HS-27A (cell line): ENCODE measurements around the gene KRT33B.
"Not testable (repeated sequence)": the region's sequence is repeated elsewhere in the genome, so short reads cannot be mapped to it uniquely, and the experiment has no call there.

Source experiments
- DNase-seq: peaks from one replicate; pipeline ENCODE4 v3.0.0-alpha.2; 2012; ENCODE audit warnings: low read depth, missing footprints

KRT33B gene

DNA sequence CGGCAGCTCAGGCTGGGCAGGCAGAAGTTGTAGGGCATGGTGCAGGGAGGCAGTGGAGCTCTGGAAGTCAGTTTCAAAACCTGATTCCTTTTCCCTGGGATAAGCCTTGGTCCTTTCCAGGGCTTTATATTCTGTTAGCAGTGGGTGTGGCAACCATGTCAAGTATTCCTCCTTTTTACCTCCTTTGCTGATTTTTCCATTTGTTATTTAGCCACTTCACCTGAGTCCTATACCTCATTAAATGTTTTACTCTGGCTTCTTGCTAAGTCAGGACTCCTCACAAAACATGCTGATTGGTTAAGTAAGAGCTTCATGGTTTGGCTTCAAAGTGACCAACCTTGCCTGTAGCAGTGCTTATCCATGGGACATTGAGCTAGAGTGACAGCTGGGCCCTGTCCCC, at the start of gene KRT33B:
Gene KRT33B, minus strand, starts transcription at position 101 of the 400 bp plus-strand sequence. Its CDS starts 63 bp downstream, at position 38.
- DNase-seq, result no peak

DNA sequence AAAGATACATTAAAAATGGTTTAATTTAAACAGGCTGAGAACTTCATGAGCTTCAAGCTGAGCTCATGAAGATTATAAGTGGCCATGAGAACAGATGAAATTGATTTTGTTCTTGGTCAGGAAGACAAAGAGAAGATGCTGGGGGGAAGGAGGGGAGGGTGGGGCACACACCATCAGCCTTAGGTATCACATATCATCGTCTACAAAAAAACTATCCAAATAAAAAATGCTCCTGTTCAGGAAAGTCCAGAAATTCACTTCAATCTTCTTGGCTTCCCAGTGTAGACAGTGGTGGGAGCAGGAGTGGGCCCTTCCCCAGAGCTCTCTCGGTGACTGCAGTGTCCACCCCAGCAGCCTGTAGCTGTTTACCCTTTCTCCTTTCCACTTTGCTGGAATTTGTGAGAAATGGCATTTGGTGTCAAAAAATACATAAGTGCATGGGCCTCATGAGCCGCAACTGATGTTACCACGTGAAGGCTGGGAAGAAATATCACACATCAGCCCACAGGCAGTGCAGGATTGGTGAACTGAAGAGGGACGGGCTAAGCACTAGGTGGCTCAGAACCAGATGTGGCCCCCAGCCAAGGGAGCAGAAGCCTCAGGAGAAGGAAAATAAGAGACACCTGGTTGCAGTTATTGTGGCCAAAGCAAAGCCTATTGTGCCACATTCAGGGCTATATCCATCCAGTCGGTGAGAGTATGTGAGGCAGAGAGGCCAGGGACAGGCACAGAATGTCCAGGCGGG, 48.7 kb upstream of the KRT33B start:
- DNase-seq, result no peak

DNA sequence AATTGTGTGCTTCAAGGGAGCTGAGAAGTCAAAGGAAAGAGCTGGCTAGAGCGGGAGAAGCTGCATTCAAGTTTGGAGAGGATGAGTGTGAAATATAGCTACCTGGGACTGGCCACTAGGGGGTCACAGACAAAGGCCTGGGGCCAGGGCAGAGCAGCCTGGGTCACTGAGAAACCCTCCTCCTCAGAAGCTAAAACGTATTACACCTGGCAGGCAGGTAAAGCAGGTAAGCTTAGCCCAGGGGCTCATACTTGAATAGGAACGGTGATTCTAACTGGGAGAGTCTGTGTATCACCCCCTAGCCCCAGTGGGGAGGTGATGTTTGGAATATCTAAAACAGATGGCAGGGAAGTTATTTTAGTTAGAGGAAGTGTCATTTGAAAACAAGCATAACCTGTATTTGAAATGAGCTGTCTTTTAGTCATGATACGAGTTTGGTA, 48.0 kb upstream of the KRT33B start:
- DNase-seq, result no peak

DNA sequence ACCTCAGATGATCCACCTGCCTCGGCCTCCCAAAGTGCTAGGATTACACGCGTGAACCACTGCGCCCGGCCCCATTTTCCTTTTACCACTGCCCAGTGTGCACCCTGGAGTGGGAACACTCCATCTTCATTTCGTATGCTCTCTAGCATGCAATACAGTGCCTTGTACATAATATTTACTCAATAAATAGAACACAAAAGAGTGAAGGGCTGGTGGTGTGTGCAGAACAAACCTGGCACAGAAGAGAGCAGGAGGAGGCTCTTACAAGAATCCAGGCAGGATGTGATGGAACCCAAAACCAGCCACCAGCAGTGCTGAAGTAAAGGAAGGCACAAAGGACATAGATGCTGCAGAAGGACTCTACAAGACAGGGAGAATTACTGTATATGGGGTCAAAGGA, 47.5 kb upstream of the KRT33B start:
- DNase-seq, result no peak

DNA sequence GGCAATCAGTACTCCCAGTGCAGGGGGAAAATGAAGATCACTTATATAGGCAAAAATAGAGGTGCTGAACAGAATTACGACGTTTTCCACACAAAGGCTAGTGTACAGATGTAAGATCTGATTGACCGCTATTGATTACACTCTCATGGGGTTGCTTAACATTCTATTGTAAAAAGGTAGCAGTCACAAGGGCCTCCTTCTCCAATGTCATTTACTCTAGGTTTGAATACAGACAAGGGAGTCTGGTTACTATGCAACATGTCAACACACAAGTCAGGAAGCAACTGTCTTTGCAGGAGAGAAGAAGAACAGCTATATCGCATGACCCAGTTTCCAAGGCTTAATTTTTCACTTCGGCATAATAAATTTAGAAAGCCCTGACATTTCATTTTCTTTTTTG, 46.9 kb upstream of the KRT33B start:
- DNase-seq, result no peak

DNA sequence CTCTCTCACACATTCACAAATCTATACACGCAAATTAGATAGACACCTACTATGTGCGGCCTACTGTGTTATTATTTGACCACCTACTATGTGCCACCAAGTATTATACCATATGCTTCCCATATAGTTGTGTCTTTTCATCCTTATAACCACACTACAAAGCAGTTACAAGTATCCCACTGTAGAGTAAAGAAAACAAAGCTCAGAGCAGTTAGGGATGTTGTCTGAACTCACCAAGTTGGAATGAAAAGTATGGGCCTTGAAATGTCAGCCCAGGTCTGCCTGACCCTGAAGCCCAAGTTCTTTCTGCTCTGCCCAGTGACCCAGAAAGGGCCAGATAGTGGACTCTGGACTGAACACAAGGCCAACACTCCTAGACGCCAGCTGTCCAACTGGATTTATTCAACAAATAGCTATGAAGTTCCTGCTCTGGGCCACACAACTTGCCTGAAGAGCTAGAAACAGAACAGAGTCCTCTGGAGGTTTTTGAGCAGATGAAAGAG, 46.3 kb upstream of the KRT33B start:
- DNase-seq, result peak; percentile 38

DNA sequence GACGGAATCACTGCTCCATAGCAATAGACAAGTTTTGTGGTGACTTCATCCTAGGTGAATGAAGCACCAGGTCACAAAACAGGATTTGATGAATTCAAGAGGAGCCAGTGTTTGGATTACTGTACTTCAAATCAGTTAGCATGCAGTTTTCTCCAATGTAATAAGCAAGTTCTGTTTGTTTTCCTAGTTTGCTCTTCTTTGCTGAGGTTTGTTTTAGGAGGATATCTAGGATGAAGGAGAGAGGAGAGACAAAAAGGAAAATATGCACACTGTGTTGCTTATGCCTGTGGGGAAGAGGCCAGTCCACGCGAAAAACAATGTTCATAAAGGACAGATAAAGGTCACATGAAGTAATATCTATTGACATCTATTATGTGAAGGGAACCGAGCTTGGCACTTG, 45.8 kb upstream of the KRT33B start:
- no peak for DNase-seq

DNA sequence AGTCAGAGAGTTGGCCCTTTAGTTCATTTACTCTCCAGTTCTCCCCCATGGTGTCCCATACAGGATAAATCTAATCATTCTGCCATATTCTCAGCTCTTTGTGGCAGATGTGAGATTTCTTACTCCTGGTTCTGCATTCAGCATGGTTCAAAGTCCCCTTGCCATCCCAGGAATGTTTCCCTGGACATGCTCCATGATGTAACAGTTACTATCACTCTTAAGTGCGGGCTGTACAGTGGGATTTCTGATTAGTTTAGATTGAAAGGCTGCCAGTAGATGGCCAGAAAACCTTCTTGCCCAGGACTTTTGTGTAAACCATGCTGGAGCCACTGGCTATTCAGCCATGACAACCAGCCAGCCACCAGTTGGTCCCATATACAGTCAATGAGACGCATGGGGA, 44.4 kb upstream of the KRT33B start:
- DNase-seq, result no peak

DNA sequence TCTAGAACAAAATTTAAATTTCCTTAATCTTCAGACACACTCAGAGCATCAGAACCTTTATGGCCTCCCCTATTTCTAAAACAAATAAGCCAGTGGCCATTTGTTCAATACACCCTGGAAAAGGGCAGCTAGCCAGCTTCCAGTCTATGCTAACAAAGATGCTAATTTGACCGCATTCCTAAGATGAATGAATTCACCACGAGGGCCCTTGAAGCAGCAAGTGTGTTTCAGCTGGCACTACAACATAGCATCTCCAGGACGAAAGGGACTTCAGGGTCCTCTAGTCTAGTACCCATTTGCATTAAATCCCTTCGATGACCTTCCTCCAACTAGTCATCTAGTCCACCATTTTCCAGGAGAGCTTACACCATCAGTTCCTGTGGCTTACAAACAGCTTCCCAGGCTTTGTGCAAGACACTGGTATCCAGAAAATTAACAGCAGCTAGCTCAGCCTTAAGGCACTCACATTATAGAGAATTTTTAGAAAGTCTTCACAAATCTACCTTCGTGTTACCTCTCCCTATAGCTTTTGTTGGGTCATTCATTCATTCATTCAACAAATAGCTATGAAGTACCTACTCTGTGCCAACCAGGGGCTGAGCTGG, 43.8 kb upstream of the KRT33B start:
- no peak for DNase-seq

DNA sequence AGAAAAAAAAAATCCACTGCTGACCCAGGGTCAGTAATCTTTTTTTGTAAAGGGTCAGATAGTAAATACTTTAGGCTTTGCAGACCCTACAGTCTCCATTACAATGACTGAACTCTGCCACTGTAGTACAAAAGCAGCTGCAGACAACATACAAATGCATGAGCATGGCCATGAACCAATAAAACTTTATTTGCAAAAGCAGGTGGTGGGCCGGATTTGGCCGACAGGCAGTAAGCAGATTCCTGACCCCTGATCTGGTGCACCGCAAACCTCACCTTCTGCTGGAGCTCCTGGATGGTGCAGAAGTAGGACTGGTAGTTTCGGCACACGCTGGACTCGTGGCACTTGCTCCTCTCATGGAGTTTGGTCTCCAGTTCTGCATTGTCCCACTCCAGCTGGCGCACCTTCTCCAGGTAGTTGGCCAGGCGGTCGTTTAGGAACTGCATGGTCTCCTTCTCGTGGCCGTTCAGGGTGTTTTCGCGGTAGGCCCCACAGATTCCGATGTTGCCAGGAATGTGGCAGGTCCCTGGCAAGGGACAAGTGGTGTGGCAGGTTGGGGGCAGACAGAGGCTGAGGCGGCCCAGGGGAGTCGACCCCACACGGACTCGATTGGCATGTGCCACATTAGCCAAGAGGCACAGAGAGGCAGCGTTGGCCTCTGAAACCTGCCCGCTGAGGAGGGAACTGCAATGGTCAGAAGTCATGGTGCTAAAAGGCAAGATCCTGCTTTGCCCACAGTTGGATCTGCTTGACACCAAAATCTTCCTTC, 41.6 kb upstream of the KRT33B start:
- DNase-seq, result no peak

DNA sequence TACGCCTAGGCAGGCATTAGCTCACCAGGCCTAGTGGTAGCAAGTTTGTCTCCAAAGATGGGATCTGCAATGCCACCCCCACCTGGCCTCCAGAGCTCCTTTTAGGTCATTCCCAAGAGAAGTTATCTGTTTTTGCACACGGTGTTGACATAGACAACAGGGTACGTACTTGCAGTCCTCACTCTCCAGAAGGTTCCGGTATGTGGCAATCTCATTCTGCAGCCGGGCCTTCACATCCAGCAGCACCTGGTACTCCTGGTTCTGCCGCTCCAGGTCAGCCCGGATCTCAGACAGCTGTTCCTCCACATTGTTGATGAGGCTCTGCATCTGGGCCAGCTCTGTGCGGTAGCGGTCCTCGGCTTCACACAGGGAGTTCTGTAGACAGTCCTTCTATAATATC, 37.6 kb upstream of the KRT33B start:
- no peak for DNase-seq

DNA sequence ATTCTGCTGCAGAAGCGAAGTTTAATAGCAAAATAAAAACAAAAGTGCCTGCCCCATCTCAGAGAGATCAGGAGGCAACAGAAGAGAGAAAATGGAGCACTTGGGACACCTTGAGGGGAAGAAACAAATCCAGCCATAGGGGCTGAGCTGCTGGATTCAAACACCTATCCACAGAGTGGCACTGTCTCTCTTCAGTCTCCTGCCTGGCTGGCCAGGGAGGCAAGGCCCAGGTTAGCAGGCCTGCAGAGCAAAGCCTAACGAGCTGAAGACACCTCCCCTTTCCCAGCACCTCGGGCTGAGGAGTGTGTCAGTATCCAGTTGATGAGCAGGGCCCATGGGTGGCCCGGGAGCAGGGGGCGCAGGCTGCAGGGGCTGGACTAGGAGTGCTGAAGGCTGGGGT, 36.6 kb upstream of the KRT33B start:
- DNase-seq, result no peak

DNA sequence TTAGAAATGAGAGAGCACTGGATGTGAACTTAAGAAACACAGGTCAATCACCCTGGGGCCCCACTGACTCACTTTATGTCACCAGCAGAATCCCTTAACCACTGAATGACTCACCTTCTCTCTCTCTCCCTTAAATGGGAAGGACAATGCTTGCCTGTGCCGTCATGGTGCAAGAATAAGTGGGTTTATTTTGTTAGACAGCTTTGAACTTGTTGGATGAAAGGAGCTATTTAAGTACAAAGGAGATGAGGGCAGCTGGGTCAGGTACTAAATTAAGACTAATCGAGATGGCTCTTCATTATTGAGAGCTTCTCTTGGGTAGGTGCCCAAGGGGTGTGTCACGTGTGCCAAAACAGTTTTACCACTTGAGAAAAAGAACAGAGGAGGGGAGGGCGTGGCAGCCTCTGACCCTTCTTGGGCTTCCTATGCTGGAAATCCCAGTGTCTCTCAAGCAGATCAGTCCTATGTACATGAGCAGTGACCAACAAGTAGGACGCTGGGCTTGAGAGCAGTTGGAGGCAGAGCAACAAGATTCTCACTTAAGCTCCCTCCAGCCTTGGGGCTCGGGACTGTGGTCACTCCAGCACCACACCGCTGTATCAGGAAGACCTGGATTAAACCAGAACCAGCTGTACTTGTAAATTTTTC, 34.5 kb upstream of the KRT33B start:
- peak; percentile 68 for DNase-seq

DNA sequence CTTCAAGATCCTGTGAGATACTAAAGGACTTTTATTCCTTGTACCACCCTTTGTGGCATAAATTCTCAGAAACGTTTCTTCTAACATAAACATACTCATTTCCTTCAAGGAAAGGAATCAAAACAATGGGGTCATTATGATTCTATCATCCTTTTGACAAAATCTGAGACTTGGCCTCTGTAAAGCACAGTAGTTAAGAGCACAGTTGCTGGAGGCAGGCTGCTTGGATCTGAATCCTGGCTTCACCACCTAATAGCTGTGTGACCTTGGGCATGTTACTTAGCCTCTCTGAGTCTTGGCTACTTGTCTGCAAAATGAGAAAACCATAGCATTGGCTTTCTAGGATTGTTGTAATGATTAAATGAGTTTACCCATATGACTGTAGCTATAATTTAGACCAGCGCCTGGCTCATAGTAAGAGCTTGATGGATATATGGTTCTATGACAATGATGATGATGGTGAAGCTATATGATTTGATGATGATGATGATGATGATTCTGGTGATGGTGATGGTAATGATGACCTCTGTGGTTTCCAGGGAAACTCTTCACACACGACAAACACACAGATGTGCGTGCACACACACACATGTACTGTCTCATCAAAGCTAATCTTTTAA, 33.9 kb upstream of the KRT33B start:
- no peak for DNase-seq

DNA sequence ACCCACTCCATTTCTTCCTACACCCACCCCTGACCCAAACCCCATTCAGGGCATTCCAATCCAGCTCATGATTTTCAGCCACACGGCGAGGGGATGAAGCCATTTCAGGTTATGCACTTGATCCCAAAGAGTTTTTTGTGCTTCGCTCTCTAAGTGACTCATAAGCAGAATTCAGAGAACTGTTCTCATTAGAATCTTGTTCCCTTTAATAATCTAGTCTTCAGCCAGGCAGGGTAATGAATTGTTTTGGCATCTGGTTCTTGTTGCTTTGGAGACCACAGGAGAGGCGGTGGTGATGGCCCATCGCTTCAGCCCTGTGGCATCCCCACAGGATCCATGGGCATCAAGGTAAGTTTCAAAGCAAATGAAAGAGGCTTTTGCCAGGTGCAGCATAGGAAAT, 32.5 kb upstream of the KRT33B start:
- no peak for DNase-seq

DNA sequence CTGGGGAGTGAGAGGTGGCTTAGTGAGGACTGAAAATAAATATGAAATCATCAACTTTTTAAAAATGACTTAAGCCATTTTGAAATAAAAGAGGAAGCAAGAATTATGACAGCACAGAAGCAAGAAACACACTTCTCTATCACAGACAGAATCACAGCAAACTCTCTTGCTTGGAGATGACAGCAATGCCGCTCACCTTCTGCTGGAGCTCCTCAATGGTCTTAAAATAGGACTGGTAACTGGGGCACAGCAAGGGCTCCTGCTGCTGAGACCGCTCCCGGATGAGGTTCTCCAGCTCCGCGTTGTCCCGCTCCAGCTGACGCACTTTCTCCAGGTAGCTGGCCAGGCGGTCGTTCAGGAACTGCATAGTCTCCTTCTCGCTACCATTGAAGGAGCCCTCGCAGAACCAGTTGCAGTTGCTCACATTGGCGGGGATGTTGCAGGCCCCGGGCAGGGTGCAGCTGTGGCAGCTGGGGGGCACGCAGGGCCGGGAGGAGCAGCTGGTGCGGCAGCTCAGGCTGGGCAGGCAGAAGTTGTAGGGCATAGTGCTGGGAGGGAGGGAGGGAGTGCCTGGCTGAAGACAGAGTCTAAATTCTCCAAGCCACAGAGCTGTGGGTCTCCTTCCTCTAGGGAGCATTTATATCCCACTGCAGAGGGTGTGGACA, 27.5 kb upstream of the KRT33B start, which contains the start of gene KRT31:
Gene KRT31, minus strand, starts transcription at position 613 of the 665 bp plus-strand sequence. Its CDS starts 69 bp downstream, at position 544.
- DNase-seq, result no peak

DNA sequence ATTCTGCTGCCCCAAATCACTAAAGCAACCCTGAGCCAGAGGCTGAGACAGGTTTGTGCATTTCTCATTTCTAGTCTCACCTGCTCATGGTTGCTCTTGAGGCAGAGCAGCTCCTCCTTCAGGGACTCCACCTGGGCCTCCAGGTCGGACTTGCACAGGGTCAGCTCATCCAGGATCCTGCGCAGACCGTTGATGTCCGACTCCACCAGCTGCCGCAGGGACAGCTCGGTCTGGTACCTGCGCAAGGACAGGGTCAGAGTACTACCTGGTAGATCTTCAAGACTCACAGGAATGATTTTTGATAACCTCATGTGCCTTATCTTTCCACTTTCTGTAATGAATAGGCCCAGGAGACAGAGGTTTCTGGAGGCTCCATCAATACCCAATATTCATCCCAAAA, 26.7 kb upstream of the KRT33B start:
- no peak for DNase-seq

DNA sequence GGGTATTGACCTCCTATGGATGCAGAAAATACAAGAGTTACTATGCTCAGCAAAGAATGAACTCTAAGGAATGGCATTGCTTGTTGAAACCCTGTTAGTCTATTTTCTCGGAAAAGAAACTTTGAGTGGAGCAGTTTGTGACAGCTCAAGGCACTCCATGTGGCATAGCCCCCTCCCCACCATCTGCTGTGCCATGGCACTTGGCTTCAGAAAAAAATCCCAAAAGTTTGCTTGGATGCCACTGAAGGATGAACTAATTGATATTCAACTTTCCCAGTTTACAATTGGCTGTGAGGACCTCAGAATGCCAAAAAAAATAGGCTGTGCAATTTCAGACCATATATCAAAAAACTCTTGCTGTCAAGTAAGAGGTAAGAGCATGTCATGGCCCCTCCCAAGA, 26.0 kb upstream of the KRT33B start:
- no peak for DNase-seq

DNA sequence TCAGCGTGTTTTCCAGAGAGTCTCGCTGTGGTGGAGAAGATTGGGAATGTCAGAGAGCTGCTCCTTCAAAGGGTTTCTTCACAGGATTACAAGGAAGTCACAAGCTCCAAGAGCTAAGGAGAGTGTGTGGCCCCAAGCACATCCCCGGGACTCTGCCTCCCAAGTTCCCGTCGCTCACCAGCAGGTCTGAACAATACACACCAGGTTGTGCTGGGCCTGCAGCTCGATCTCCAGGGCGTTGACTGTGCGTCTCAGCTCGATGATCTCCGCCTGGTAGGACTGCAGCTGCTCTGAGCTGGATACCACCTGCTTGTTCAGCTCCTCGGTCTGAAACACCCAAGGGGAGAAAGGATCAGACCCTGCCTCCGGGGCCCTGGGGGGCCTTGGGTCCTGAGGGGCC, 25.4 kb upstream of the KRT33B start:
- DNase-seq, result not testable (repeated sequence)

DNA sequence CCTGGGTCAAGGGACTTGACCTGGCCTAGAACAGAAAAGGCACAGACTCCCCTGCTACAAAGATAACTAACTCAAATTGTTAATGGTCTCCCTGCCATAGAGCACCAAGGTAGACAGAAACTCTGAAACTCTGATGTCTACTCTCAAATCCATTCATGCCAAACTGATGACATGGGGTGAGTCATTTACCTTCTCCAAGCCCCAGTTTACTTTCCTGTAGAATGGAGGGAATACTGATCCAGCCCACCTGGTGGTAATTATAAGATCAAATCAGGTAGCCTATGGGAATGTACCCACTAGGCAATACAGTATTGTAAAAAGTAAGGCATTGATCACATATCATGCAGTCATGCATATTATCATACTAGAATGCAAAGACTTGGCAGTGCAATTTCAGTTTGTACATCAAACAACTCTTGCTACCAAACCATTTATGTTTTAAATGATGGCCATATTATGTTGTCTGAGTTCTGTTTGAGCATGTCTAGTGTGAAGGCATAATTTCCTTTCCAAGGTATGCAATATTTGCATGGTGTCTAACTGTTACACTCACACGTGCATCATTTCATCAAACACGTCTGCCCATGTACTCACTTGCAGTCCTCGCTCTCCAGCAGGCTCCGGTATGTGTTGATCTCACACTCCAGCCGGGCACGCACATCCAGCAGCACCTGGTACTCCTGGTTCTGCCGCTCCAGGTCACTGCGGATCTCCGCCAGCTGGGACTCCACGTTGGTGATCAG, 24.8 kb upstream of the KRT33B start:
- DNase-seq, result no peak

DNA sequence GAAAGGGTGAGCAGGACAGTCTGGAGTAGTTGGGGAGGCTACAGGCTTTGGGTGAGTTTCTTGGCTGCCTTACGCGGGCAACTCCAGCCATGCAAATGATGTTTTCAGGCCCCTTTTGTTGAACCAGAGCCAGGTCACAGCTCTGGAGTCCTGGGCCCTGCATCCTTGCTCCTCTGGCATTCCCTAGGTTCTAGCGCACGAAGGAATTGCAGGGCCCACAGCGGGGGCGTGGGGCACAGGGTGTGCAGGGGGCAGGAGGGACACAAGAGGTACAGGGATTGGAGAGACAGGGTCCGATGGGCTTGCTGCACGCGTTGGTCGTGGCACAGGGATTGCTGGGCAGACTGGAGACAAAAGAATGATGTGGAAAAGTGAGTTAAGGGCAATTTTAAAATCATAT, 24.2 kb upstream of the KRT33B start:
- no peak for DNase-seq
